ENCODE results near the gene BRCA2.

- TF ChIP-seq CTCF (IDR thresholded peaks at IDR 0.05) (no peak), EZH2 (IDR thresholded peaks at IDR 0.05) (no peak)
Measured at GRCh38 chr13:32413284-32413683, 98.0 kb downstream of the BRCA2 start.
